H9 (cell line): ENCODE results near the gene MEGF9. TPM values are rescaled to one million over a fixed set of nuclear protein-coding genes. Genes with fewer than 3 reads are reported as not detected.

ENCODE experiments used
- DNase-seq: peaks from one replicate; pipeline ENCODE4 v3.0.0-alpha.2; 2017
- H2AFZ ChIP-seq: one replicate; pipeline ENCODE4 v1.6.1; 2013; ENCODE audit warnings: mild to moderate bottlenecking, low read length, control low read depth, moderate library complexity
- H2AK5ac ChIP-seq: 2 replicates; pipeline ENCODE4 v1.6.1; 2013; ENCODE audit warnings: low read length, control low read depth, mixed read lengths; ENCODE audit not compliant: insufficient read length
- H2BK120ac ChIP-seq: one replicate; pipeline ENCODE4 v1.6.1; 2013; ENCODE audit warnings: low read depth, mild to moderate bottlenecking, low read length, control low read depth, inconsistent platforms; ENCODE audit not compliant: poor library complexity, severe bottlenecking
- H2BK12ac ChIP-seq: 2 replicates; pipeline ENCODE4 v1.6.1; 2013; ENCODE audit warnings: low read length, control low read depth, mixed read lengths, low read depth; ENCODE audit not compliant: insufficient read length
- H2BK15ac ChIP-seq: 2 replicates; pipeline ENCODE4 v1.6.1; 2013; ENCODE audit warnings: low read depth, low read length, control low read depth
- H2BK20ac ChIP-seq: one replicate; pipeline ENCODE4 v1.6.1; 2013; ENCODE audit warnings: low read depth, mild to moderate bottlenecking, low read length, control low read depth, inconsistent platforms; ENCODE audit not compliant: poor library complexity, severe bottlenecking
- H2BK5ac ChIP-seq: 2 replicates; pipeline ENCODE4 v1.6.1; 2013; ENCODE audit warnings: low read length, control low read depth, mixed read lengths; ENCODE audit not compliant: insufficient read length
- H3K14ac ChIP-seq: 2 replicates; pipeline ENCODE4 v1.6.1; 2013; ENCODE audit warnings: low read length, control low read depth; ENCODE audit not compliant: insufficient read depth
- H3K18ac ChIP-seq: 2 replicates; pipeline ENCODE4 v1.6.1; 2013; ENCODE audit warnings: low read depth, mild to moderate bottlenecking, mixed read lengths, low read length, control low read depth; ENCODE audit not compliant: insufficient read length
- H3K23ac ChIP-seq: 2 replicates; pipeline ENCODE4 v1.6.1; 2013; ENCODE audit warnings: low read length, control low read depth, mixed read lengths, low read depth; ENCODE audit not compliant: insufficient read length
- H3K23me2 ChIP-seq: 2 replicates; pipeline ENCODE4 v1.6.1; 2013; ENCODE audit warnings: low read depth, mild to moderate bottlenecking, mixed read lengths, low read length, control low read depth; ENCODE audit not compliant: insufficient read length, poor library complexity, severe bottlenecking
- H3K27ac ChIP-seq: 2 replicates; pipeline ENCODE4 v1.5.1; 2013; ENCODE audit warnings: low read length, control low read depth, mixed read lengths, low read depth; ENCODE audit not compliant: insufficient read length
- H3K27me3 ChIP-seq: 2 replicates; pipeline ENCODE4 v1.6.1; 2013; ENCODE audit warnings: low read length, control low read depth, inconsistent platforms; ENCODE audit not compliant: insufficient read depth
- H3K4ac ChIP-seq: 2 replicates; pipeline ENCODE4 v1.6.1; 2013; ENCODE audit warnings: low read depth, mild to moderate bottlenecking, control low read depth, inconsistent platforms, low read length, moderate library complexity
- H3K4me1 ChIP-seq: 2 replicates; pipeline ENCODE4 v1.6.1; 2013; ENCODE audit warnings: low read length, control low read depth, inconsistent platforms; ENCODE audit not compliant: insufficient read depth
- H3K4me2 ChIP-seq: 2 replicates; pipeline ENCODE4 v1.6.1; 2013; ENCODE audit warnings: low read length, control low read depth, mixed read lengths; ENCODE audit not compliant: insufficient read length, insufficient read depth
- H3K56ac ChIP-seq: 2 replicates; pipeline ENCODE4 v1.6.1; 2013; ENCODE audit warnings: low read depth, mild to moderate bottlenecking, mixed read lengths, low read length, control low read depth; ENCODE audit not compliant: insufficient read length
- H3K79me1 ChIP-seq: 2 replicates; pipeline ENCODE4 v1.6.1; 2013; ENCODE audit warnings: low read depth, mild to moderate bottlenecking, moderate library complexity, low read length, control low read depth, inconsistent platforms; ENCODE audit not compliant: insufficient read depth, poor library complexity, severe bottlenecking
- H3K79me2 ChIP-seq: 2 replicates; pipeline ENCODE4 v1.6.1; 2013; ENCODE audit warnings: low read length, control low read depth, inconsistent platforms; ENCODE audit not compliant: insufficient read depth
- H3K9ac ChIP-seq: 2 replicates; pipeline ENCODE4 v1.6.1; 2013; ENCODE audit warnings: low read length, control low read depth, mixed read lengths; ENCODE audit not compliant: insufficient read length; ENCODE audit errors: extremely low read depth
- H3K9me3 ChIP-seq: one replicate; pipeline ENCODE4 v1.6.1; 2013; ENCODE audit warnings: low read depth, low read length, inconsistent platforms; ENCODE audit not compliant: control insufficient read depth
- H3T11ph ChIP-seq: one replicate; pipeline ENCODE4 v1.6.1; 2013; ENCODE audit warnings: mild to moderate bottlenecking, low read length, control low read depth, inconsistent platforms
- H4K20me1 ChIP-seq: one replicate; pipeline ENCODE4 v1.6.1; 2013; ENCODE audit not compliant: control insufficient read depth, insufficient read length, insufficient read depth
- H4K5ac ChIP-seq: 2 replicates; pipeline ENCODE4 v1.6.1; 2013; ENCODE audit warnings: low read depth, mild to moderate bottlenecking, mixed read lengths, low read length, control low read depth; ENCODE audit not compliant: insufficient read length
- H4K8ac ChIP-seq: replicated peaks from 2 replicates; pipeline ENCODE4 v1.6.1; 2013; ENCODE audit warnings: low read length, control low read depth, mixed read lengths, low read depth; ENCODE audit not compliant: insufficient read length
- H4K91ac ChIP-seq: 2 replicates; pipeline ENCODE4 v1.6.1; 2013; ENCODE audit warnings: low read depth, mild to moderate bottlenecking, moderate library complexity, mixed read lengths, low read length, control low read depth; ENCODE audit not compliant: insufficient read length
- H3K27ac Mint-ChIP-seq, 3 experiments: 2 replicates in 2 of 3; 3 replicates in 1 of 3; pipeline ENCODE4 v1.8.0; 2020 to 2021; ENCODE audit warnings: mixed read lengths in 3 of 3, mild to moderate bottlenecking in 1 of 3, moderate library complexity in 1 of 3
- H3K27me3 Mint-ChIP-seq: 2 replicates; pipeline ENCODE4 v1.8.0; 2021; ENCODE audit warnings: low read depth, mild to moderate bottlenecking, moderate library complexity, mixed read lengths
- H3K36me3 Mint-ChIP-seq, 3 experiments: 2 replicates in 2 of 3; 3 replicates in 1 of 3; pipeline ENCODE4 v1.8.0; 2020 to 2021; ENCODE audit warnings: low read depth in 3 of 3, mixed read lengths in 3 of 3; ENCODE audit not compliant: insufficient read depth in 1 of 3
- H3K4me1 Mint-ChIP-seq, 2 experiments: 2 replicates each; pipeline ENCODE4 v1.8.0; 2020; ENCODE audit warnings: mixed read lengths in 2 of 2
- H3K4me3 Mint-ChIP-seq, 2 experiments: 2 replicates in 1 of 2; 3 replicates in 1 of 2; pipeline ENCODE4 v1.8.0; 2020 to 2021; ENCODE audit warnings: mild to moderate bottlenecking in 2 of 2, mixed read lengths in 2 of 2, moderate library complexity in 1 of 2
- H3K9me3 Mint-ChIP-seq, 2 experiments: 2 replicates in 1 of 2; 3 replicates in 1 of 2; pipeline ENCODE4 v1.8.0; 2020; ENCODE audit warnings: mild to moderate bottlenecking in 2 of 2, mixed read lengths in 2 of 2, moderate library complexity in 1 of 2
- WGBS: extraction: QIAGEN DNeasy Blood & Tissue Kit; methylation state at CpG from one replicate; pipeline ENCODE4 v1.1.7; 2013; ENCODE audit warnings: missing lambda C conversion rate, low lambda C conversion rate, mixed read lengths; ENCODE audit not compliant: insufficient read length; ENCODE audit errors: extremely low coverage; 5-methylcytosine and 5-hydroxymethylcytosine counted together
- total RNA-seq: library from RNA; stranded (reverse); gene quantifications from 2 replicates; pipeline ENCODE4 v1.2.1, GENCODE V29; 2021
- TF ChIP-seq, protein P1 (sequence below): fragments of 200-600 bp; sonication (generic); conservative IDR thresholded peaks from 3 replicates; pipeline ENCODE4 v1.8.0; 2021; ENCODE audit warnings: antibody characterized with exemption, mild to moderate bottlenecking

The MEGF9 gene
- total RNA-seq, 1 experiment from 2014 or later = 0.94 TPM

DNA sequence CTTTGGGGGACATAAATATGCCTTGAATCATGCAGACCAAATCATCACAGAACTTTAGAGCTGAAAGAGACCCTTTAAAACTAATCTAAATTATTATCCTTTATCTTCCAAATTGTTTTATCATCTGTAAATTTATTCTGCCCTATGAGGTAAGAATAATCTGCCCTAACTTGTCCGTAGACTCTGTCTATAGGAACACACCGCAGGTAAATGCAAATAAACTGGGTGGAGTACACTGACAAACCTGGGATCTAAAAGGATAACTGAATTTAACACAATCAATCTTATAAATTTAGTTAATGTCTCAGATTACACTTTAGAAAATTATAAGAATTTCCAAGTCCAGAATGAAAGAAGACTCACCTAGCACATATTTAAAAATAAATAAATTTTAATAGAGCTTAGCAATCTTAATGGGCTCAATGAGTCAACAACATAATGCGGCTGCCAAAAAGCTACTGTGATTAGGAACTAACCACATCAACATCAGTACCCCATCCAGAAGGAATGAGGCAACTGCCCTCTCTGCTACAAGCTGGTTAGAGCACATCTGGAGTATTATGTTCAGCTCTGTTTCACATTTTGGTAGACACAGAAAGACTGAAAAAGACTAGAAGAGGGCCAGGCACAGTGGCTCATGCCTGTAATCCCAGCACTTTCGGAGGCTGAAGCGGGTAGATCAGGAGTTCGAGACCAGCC, 5.6 kb downstream of the MEGF9 start:
- no peaks in the 10 kb centered on the region for H3K9me3 ChIP-seq
- no peak overlapping the region for H4K8ac ChIP-seq
- H3K27me3 ChIP-seq = peaks cover 13% of the 10 kb centered on the region; the same call in 1 of the 2 replicates
- H3K23me2 ChIP-seq = peaks cover 4% of the 10 kb centered on the region
- H3K14ac ChIP-seq = no peak overlapping the region
- no CpG with 5 or more reads among the region's 6 CpGs for WGBS
- no peaks in the 10 kb centered on the region for H3K4me1 ChIP-seq
- Mint-ChIP-seq H3K36me3 (no peaks in the 10 kb centered on the region), H3K4me3 (no peak overlapping the region), H3K27me3 (peaks cover 43% of the 10 kb centered on the region), H3K27ac (no peak overlapping the region), H3K9me3 (no peaks in the 10 kb centered on the region), H3K4me1 (peaks cover 6 to 16% of the 10 kb centered on the region in 2 experiments)
- H3K4me2 ChIP-seq = no peak overlapping the region
- no peak for DNase-seq
- no peak overlapping the region for H3K23ac ChIP-seq
- no peak overlapping the region for H2BK15ac ChIP-seq
- no peak overlapping the region for H2AK5ac ChIP-seq
- no peak overlapping the region for H3K27ac ChIP-seq
- H3K79me1 ChIP-seq = no peaks in the 10 kb centered on the region
- H3T11ph ChIP-seq = no peak overlapping the region
- H3K79me2 ChIP-seq = no peaks in the 10 kb centered on the region
- H3K56ac ChIP-seq = no peak overlapping the region
- no peak overlapping the region for H3K4ac ChIP-seq
- no peak overlapping the region for H2BK20ac ChIP-seq
- no peak overlapping the region for H3K18ac ChIP-seq
- no peak overlapping the region for H2BK120ac ChIP-seq
- H2AFZ ChIP-seq = no peak overlapping the region
- no peak overlapping the region for H2BK5ac ChIP-seq
- TF ChIP-seq, protein P1, sequence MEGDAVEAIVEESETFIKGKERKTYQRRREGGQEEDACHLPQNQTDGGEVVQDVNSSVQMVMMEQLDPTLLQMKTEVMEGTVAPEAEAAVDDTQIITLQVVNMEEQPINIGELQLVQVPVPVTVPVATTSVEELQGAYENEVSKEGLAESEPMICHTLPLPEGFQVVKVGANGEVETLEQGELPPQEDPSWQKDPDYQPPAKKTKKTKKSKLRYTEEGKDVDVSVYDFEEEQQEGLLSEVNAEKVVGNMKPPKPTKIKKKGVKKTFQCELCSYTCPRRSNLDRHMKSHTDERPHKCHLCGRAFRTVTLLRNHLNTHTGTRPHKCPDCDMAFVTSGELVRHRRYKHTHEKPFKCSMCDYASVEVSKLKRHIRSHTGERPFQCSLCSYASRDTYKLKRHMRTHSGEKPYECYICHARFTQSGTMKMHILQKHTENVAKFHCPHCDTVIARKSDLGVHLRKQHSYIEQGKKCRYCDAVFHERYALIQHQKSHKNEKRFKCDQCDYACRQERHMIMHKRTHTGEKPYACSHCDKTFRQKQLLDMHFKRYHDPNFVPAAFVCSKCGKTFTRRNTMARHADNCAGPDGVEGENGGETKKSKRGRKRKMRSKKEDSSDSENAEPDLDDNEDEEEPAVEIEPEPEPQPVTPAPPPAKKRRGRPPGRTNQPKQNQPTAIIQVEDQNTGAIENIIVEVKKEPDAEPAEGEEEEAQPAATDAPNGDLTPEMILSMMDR = no peak
- H2BK12ac ChIP-seq = no peak overlapping the region
- no peaks in the 10 kb centered on the region for H4K20me1 ChIP-seq
- no peak overlapping the region for H4K91ac ChIP-seq
- no peak overlapping the region for H4K5ac ChIP-seq
- no peak overlapping the region for H3K9ac ChIP-seq
